ENCODE results near the gene SLIT3.
"Not testable (repeated sequence)": the region's sequence is repeated elsewhere in the genome, so short reads cannot be mapped to it uniquely, and the experiment has no call there.

The SLIT3 gene

GRCh38 chr5:169218176-169218575, 82.8 kb downstream of the SLIT3 start:
- TF ChIP-seq, protein P1, sequence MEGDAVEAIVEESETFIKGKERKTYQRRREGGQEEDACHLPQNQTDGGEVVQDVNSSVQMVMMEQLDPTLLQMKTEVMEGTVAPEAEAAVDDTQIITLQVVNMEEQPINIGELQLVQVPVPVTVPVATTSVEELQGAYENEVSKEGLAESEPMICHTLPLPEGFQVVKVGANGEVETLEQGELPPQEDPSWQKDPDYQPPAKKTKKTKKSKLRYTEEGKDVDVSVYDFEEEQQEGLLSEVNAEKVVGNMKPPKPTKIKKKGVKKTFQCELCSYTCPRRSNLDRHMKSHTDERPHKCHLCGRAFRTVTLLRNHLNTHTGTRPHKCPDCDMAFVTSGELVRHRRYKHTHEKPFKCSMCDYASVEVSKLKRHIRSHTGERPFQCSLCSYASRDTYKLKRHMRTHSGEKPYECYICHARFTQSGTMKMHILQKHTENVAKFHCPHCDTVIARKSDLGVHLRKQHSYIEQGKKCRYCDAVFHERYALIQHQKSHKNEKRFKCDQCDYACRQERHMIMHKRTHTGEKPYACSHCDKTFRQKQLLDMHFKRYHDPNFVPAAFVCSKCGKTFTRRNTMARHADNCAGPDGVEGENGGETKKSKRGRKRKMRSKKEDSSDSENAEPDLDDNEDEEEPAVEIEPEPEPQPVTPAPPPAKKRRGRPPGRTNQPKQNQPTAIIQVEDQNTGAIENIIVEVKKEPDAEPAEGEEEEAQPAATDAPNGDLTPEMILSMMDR (conservative IDR thresholded peaks at IDR 0.05; ENCODE audit: low read depth, low read length): no peak
- no peak overlapping the region for H3K4me3 ChIP-seq (ENCODE audit: low read length)
- DNase-seq (ENCODE audit: low read depth): peak; percentile 32

DNA sequence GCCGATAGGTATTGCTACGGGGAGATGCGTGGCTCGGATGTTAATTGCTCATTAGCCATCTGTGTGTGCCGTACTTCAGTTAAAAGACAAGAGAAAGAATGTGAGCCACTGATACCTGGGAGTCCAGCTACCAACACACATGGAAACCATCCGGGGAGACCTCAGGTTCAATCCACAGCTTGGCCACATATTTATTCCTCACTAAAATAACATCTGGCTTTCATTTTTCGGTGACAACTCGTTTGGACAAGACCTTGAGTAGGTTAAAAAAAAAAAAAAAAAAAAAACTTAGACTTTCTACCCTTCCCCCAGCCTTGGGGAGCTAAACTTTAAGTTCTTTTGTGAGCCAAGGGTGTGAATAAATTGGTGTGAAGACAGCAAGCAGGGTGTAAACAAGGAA, 84.1 kb downstream of the SLIT3 start:
- H3K4me3 ChIP-seq (ENCODE audit: low read length): no peak overlapping the region
- no peak for DNase-seq (ENCODE audit: low read depth)
- TF ChIP-seq, protein P1 (conservative IDR thresholded peaks at IDR 0.05; ENCODE audit: low read depth, low read length): no peak

- TF ChIP-seq, protein P1 (conservative IDR thresholded peaks at IDR 0.05; ENCODE audit: low read depth, low read length): no peak
- H3K4me3 ChIP-seq (ENCODE audit: low read length): no peak overlapping the region
- DNase-seq (ENCODE audit: low read depth): no peak
Observed at GRCh38 chr5:169213479-169213878, 87.5 kb downstream of the SLIT3 start.

- H3K4me3 ChIP-seq (ENCODE audit: low read length); DNase-seq (ENCODE audit: low read depth): not testable (repeated sequence)
Observed at GRCh38 chr5:169211761-169212160, 89.2 kb downstream of the SLIT3 start.

DNA sequence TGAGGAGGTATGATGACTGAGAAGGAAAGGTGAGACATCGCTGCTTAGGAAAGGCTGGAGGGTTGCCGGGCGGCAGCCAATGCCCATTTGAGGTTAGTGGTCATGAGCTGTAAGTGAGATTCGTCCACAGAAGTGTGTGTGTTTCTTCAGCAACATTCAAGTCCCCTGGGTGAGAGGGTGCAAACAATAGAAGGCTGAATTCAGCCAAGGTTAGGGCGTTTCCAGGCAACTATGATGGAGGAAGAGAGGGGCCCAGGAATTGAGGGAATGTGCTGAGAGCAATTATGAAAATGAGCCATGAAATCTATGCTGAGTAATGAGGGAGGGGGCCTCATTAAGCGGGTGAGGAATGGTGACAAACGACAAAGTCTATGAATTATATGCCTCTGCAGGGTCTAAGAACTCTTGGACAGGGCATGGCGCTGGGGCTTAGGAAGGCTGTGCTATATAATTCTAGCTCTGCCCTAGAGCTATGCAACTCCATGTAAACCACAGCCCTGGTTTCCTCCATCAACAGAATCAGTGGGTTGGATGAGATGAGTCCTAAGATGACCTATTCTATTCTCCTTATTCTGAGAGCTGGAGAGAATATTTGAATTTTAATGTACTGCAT, 96.0 kb downstream of the SLIT3 start:
- DNase-seq (ENCODE audit: low read depth): no peak
- H3K4me3 ChIP-seq (ENCODE audit: low read length): no peak overlapping the region
- TF ChIP-seq, protein P1 (conservative IDR thresholded peaks at IDR 0.05; ENCODE audit: low read depth, low read length): no peak

DNA sequence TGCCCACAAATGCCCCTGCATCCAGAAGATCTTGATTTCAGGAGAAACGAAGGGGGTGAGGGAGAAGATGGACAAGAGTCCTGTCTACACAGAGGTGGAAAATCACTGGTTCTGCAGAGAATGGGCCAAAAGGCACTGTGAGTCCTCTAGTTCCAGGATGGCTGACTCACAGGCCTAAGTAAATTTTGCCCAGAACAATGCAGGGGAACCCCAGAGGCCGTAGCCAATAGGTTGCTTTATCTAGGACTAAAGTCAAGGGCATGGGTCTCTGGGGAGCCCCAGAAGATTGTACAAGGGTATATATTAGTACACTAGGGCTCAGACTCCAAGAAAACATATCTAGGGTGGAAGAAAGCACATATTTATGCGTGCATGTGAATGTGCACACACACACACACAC, 98.0 kb downstream of the SLIT3 start:
- no peak for DNase-seq (ENCODE audit: low read depth)

GRCh38 chr5:169201597-169201996, 99.3 kb downstream of the SLIT3 start:
- DNase-seq (ENCODE audit: low read depth): no peak
- H3K4me3 ChIP-seq (ENCODE audit: low read length): no peak overlapping the region
- TF ChIP-seq, protein P1 (conservative IDR thresholded peaks at IDR 0.05; ENCODE audit: low read depth, low read length): no peak

More for the DNA sequence above, 98.0 kb downstream of the SLIT3 start:
- no peak overlapping the region for H3K4me3 ChIP-seq (ENCODE audit: low read length)
- TF ChIP-seq, protein P1 (conservative IDR thresholded peaks at IDR 0.05; ENCODE audit: low read depth, low read length): no peak

All from retinal pigment epithelial cell (primary cell).